AG04450 (cell line): ENCODE results near the gene ZBTB34. TPM values are rescaled to one million over a fixed set of nuclear protein-coding genes. Genes with fewer than 3 reads are reported as not detected.
"Not testable (repeated sequence)": the region's sequence is repeated elsewhere in the genome, so short reads cannot be mapped to it uniquely, and the experiment has no call there.

Experiments
- CTCF ChIA-PET: fragments of 300-600, 350-600 bp; formaldehyde crosslinking; extraction: SDS; loops from one replicate; lab custom pipeline; 2022; ENCODE audit warnings: antibody characterized with exemption, inconsistent platforms; lab: Charles Lee
- POLR2A ChIA-PET: fragments of 350-600 bp; formaldehyde crosslinking; extraction: SDS; loops from one replicate; lab custom pipeline; 2021; ENCODE audit warnings: antibody characterized with exemption, inconsistent platforms; lab: Yijun Ruan, JAX
- DNase-seq: peaks from one replicate; pipeline ENCODE4 v3.0.0-alpha.2; 2011; ENCODE audit warnings: low read depth, low spot score
- H3K27ac ChIP-seq: one replicate; pipeline ENCODE4 v1.5.1; 2012; ENCODE audit warnings: low read depth, low read length, control low read depth
- H3K27me3 ChIP-seq: one replicate; pipeline ENCODE4 v1.6.0; 2012; ENCODE audit warnings: low read length; ENCODE audit not compliant: control insufficient read depth, insufficient read depth
- H3K4me3 ChIP-seq: 2 replicates; pipeline ENCODE4 v1.5.1; 2011; ENCODE audit warnings: mild to moderate bottlenecking, low read depth, low read length, control low read depth
- H3K9me3 ChIP-seq: 2 replicates; pipeline ENCODE4 v1.5.1; 2012; ENCODE audit warnings: low read length; ENCODE audit not compliant: control insufficient read depth, insufficient read depth
- polyA plus RNA-seq: library from polyadenylated mRNA; depleted of rRNA; stranded (reverse); fragments of >200 nt; gene quantifications from 2 replicates; pipeline ENCODE4 v1.2.3, GENCODE V29; 2011
- TF ChIP-seq, protein P1 (sequence below): IDR thresholded peaks from 2 replicates; pipeline ENCODE4 v1.5.1; 2011; ENCODE audit warnings: low read depth, low read length, control low read depth, inconsistent platforms

ZBTB34 gene
- polyA plus RNA-seq, 1 experiment: 9.4 TPM

DNA sequence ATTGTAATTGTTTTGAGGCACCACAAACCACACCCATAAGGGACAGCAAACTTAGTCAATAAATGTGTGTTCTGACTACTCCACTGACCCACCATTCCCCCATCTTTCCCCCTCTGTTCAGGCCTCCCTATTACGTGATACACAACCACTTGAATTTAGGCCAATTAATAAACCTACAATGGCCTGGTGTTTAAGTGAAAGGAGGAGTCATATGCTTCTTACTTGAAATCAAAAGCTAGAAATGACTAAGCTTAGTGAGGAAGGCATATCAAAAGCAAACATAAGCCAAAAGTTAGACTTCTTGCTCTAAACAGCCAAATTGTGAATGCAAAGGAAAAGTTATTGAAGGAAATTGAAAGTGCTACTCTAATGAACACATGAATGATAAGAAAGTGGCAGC, 41.0 kb upstream of the ZBTB34 start:
- no peak overlapping the region for H3K4me3 ChIP-seq
- POLR2A ChIA-PET: no interaction called here
- CTCF ChIA-PET: no interaction called here

DNA sequence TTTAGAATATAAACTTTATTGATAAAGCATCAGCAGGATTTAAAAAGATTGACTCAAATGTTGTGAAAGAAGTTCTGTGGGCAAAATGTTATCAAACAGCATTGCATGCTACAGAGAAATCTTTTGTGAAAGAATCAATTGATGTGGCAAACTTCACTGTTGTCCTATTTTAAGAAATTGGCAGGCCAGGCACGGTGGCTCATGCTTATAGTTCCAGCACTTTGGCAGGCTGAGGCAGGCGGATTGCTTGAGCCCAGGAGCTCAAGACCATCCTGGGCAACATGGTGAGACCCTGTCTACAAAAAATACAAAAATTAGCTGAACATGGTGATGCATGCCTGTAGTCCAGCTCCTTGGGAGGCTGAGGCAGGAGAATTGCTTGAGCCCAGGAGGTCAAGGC, 38.2 kb upstream of the ZBTB34 start:
- peak overlapping the region; percentile 21 for H3K27ac ChIP-seq
- H3K4me3 ChIP-seq: no peak overlapping the region
- ChIA-PET POLR2A (no interaction called here), CTCF (no interaction called here)
- no peak for DNase-seq
- H3K27me3 ChIP-seq: no peaks in the 10 kb centered on the region
- peaks cover 16% of the 10 kb centered on the region for H3K9me3 ChIP-seq
- TF ChIP-seq, protein P1, sequence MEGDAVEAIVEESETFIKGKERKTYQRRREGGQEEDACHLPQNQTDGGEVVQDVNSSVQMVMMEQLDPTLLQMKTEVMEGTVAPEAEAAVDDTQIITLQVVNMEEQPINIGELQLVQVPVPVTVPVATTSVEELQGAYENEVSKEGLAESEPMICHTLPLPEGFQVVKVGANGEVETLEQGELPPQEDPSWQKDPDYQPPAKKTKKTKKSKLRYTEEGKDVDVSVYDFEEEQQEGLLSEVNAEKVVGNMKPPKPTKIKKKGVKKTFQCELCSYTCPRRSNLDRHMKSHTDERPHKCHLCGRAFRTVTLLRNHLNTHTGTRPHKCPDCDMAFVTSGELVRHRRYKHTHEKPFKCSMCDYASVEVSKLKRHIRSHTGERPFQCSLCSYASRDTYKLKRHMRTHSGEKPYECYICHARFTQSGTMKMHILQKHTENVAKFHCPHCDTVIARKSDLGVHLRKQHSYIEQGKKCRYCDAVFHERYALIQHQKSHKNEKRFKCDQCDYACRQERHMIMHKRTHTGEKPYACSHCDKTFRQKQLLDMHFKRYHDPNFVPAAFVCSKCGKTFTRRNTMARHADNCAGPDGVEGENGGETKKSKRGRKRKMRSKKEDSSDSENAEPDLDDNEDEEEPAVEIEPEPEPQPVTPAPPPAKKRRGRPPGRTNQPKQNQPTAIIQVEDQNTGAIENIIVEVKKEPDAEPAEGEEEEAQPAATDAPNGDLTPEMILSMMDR: no peak

More for the DNA sequence above, 41.0 kb upstream of the ZBTB34 start:
- TF ChIP-seq, protein P1: no peak
- peaks cover 18% of the 10 kb centered on the region for H3K9me3 ChIP-seq
- H3K27ac ChIP-seq: no peak overlapping the region
- no peaks in the 10 kb centered on the region for H3K27me3 ChIP-seq
- no peak for DNase-seq

DNA sequence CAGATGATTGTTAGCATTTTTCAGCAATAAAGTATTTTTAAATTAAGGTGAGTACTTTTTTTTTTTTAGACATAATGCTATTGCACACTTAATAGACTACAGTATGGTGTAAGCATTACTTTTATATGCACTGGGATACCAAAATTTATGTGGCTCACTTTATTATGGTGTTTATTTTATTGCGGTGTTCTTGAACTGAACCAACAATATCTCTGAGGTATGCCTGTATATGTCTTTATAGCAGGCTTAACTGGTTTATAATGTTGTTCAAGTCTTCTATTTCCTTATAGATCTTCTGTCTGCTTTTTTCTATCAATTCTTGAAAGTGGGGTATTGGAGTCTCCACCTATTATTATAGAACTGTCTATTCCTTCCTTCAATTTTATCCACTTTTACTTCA, 37.6 kb upstream of the ZBTB34 start:
- no peak overlapping the region for H3K27ac ChIP-seq
- TF ChIP-seq, protein P1: no peak
- POLR2A ChIA-PET: no interaction called here

DNA sequence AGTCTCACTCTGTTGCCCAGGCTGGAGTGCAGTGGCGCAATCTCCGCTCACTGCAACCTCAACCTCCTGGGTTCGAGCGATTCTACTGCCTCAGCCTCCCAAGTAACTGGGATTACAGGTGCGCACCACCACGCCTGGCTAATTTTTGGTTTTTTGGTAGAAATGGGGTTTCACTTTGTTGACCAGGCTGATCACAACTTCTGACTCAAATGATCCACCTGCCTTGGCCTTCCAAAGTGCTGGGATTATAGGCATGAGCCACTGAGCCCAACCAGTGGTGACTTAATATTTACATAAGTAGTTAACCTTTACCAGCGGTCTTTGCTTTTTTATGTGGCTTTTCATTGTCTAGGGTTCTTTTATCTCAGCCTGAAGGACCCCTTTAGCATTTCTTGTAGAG, 36.4 kb upstream of the ZBTB34 start:
- not testable (repeated sequence) for H3K27me3 ChIP-seq, DNase-seq
- CTCF ChIA-PET: interaction anchor here (0.6 kb wide), 1 partner anchor 36 kb away, joined by 3 read pairs; the partner anchor contains the start of gene ZBTB34

More for the DNA sequence above, 37.6 kb upstream of the ZBTB34 start:
- CTCF ChIA-PET: no interaction called here
- H3K9me3 ChIP-seq: peaks cover 12% of the 10 kb centered on the region
- DNase-seq: no peak
- no peaks in the 10 kb centered on the region for H3K27me3 ChIP-seq
- H3K4me3 ChIP-seq: no peak overlapping the region

DNA sequence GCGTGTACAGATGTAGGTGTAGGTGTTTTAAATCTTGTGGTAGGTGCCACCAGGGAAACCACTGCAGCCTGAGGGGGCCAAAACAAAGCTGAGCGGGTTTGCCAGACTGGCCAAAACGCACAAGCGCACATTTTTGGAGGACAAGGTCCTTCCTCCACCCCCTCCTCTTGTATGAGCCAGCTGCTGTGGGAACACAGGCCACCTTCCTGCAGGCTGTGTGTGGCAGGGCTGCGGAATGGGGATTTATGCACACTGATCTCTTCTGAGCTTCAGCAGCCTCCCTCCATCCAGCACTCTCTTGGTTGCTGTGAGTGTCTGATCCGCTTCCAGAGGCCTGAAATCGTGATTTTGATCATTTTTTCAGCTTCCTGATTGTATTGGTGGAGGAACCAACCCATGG, 33.2 kb upstream of the ZBTB34 start:
- no peaks in the 10 kb centered on the region for H3K27me3 ChIP-seq
- ChIA-PET POLR2A (interaction anchor here (0.6 kb wide), 1 partner anchor 12 kb away, joined by 3 read pairs; no protein-coding TSS in a partner anchor), CTCF (interaction anchor here (0.6 kb wide), 1 partner anchor 37 kb away, joined by 3 read pairs; no protein-coding TSS in a partner anchor)
- H3K9me3 ChIP-seq: no peaks in the 10 kb centered on the region
- DNase-seq: no peak
- H3K27ac ChIP-seq: no peak overlapping the region
- H3K4me3 ChIP-seq: no peak overlapping the region
- TF ChIP-seq, protein P1: no peak

More for the DNA sequence above, 36.4 kb upstream of the ZBTB34 start:
- not testable (repeated sequence) for H3K27ac ChIP-seq, H3K4me3 ChIP-seq, H3K9me3 ChIP-seq
- POLR2A ChIA-PET: interaction anchor here (0.6 kb wide), 1 partner anchor 35 kb away, joined by 3 read pairs; no protein-coding TSS in a partner anchor
